HCT116 (cell line): Measurements from ENCODE around the gene FOXP2.

Source experiments
- EZH2 ChIP-seq: fragments of 200-600 bp; sonication (generic); IDR thresholded peaks from 2 replicates; pipeline ENCODE4 v1.6.1; 2017; ENCODE audit warnings: antibody characterized with exemption, mixed run types
- EZH2phosphoT487 ChIP-seq: fragments of 200-600 bp; IDR thresholded peaks from 2 replicates; pipeline ENCODE4 v1.6.1; 2018; ENCODE audit warnings: antibody characterized with exemption, borderline replicate concordance

DNA sequence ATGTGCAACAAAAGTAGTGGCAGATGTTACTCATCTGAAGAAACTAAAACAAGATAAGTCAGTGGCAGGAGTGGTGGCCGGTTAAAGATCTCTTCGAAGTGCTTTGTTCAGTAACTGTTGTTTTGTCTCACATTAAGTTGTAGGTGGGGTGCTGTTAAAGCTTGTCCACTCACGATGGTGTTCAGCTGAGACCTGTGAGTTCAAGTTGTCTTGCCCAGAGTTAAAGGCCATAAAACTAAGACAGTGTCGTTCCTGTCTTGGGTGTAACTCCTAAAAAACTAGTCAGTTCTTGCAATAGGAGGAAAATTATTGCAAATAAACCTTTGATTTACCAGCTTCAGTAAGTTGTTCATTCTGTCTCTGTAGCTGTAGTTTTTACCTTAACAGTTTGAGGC is 857 bp upstream of the FOXP2 start:
- TF ChIP-seq EZH2phosphoT487 (no peak), EZH2 (no peak)
